Fibroblast of upper back skin (primary cell): ENCODE measurements around the gene ADAMTSL1.

ENCODE experiments used
- DNase-seq: peaks from one replicate; pipeline ENCODE4 v3.0.0-alpha.2; 2013

Gene ADAMTSL1

DNA sequence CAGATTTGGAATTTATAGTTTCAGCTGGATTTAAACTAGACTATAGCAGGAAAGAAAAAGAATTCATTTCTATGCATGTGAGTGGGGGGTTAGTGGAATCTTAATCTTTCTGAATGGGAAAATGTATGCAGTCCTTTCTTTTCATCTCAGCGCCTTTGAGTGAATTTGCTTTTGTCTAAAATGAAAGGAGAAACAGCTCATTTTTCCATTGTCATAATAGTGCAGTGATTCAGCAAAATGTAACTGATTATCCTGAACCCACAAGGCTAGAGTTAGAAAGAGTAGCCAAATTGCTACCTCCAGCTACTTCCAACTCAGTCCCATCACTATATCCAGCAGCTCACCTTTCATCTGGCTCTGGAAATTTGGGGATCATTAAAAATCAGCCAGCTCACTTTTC lies 134.4 kb downstream of the ADAMTSL1 start:
- peak; percentile 28 for DNase-seq

DNA sequence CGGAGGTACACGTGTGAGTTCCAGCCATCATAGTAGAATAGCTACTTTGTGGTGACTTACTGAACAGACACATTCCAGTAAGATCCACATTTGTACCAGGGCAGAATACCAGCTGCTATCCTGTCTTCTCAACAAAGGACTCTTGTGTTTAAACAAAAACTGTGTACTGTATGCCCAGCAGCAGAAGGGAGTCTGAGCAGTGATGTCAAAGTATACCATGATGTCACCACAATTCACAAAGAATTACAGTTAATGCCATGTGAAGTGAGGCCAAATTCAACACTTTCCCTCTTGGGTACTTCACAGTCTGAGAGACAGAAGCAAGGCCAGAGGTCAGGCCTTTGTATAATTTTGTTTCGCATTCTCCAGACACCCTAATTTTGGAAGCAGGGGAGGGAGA lies 137.0 kb downstream of the ADAMTSL1 start:
- DNase-seq = no peak

DNA sequence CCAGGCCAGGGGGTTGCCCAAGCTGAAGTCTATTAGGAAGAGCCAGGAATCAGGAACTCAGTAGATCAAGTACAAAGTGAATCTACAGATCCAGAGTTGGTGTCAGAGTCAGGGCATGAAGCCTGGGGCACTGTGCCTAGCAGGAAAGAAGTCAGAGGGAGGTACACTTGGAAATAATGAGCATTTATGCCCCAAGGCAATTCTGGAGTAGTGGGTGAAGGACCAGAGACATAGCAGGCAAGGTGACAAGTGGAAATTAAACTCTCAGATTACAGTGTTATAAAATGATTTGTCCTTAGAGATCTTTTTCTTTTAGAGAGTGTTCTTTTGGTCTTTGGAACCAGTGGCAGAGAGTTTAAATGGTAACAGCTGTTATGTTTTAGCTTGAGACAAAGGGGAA lies 138.0 kb downstream of the ADAMTSL1 start:
- no peak for DNase-seq

- DNase-seq = no peak
Measured at GRCh38 chr9:18614116-18614515, 140.2 kb downstream of the ADAMTSL1 start.

- no peak for DNase-seq
Measured at GRCh38 chr9:18614651-18615050, 140.7 kb downstream of the ADAMTSL1 start.

DNA sequence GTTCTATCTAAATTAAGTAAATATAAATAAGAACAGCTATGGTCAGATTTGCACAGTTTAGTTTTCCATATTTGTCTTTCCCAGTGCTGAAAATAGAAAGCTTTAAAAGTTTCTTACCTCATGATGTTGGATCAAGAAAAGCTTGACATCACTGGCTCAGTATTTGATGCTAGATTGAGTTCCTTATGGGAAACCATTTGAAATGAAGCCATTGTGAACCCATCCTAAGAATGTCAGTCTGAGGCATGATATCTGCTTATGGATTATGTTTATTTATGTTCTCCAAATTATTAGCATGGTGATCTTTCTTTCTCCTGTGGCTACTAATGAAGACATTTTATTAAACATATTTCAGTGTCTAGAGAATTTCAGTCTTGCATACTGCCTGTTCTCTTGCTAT lies 143.0 kb downstream of the ADAMTSL1 start:
- no peak for DNase-seq

DNA sequence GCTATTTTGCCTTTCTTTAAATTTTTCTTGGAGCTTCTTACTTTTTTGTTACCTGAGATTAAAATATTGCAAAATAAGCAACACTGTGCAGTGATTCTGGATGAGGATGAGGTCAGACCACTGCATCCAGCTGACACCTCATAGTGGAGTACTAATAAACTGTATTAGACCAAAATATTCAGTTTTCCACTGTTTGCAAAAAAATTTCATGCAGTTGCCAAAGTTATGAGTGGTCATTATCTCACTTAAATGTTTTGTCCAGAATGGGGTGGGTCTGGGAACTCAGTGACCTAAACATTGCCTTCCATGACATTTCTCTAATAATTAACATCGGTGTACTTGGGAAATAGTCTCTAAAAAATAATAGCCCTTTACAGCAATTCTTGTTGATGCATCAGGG lies 143.8 kb downstream of the ADAMTSL1 start:
- no peak for DNase-seq

DNA sequence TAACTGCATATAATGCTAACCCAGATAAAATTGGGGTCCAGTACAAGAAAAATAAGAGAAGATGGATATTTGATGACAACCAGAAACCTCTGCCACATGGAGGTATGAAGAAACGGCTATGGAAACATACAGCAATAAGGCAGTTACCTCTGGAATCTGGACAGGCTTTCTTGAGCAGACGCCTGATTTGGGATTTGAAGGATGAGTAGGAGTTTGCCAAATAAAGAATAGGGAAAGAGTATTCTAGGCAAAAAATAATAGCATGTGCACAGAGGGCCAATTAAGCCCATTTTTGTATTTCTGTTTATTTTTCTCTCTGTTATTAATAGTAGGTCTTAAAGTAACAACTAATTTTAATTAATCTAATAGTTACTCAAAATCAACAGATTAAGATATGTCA lies 144.9 kb downstream of the ADAMTSL1 start:
- no peak for DNase-seq

DNA sequence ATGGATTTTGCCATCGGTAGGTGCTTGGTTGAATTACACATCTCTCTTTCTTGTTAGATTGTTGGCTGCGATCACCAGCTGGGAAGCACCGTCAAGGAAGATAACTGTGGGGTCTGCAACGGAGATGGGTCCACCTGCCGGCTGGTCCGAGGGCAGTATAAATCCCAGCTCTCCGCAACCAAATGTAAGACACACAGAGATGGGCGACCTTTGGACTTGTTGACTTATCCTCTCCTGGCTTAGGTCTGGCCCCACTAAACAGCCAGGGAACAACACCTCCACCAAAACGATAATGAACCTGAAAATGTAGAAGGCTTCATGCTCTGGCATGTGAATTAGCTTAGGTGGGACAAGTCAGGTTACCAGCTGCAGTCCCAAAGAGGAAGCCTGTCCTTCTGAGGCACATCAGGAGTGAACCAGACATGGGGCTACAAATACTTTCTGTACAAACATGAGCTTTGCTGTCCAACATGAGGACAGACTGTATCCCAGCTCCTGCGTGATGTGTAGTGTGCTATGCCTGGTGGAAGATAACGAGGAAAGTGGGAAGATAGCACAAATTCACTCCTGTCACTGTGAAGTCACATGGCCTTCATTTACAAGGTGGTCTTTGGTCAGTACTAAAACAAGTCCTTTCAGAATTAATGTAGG lies 148.4 kb downstream of the ADAMTSL1 start:
- no peak for DNase-seq

GRCh38 chr9:18623221-18624079 lies 149.5 kb downstream of the ADAMTSL1 start:
- peak; percentile 50 for DNase-seq

- no peak for DNase-seq
Measured at GRCh38 chr9:18626046-18626698, 152.2 kb downstream of the ADAMTSL1 start.

DNA sequence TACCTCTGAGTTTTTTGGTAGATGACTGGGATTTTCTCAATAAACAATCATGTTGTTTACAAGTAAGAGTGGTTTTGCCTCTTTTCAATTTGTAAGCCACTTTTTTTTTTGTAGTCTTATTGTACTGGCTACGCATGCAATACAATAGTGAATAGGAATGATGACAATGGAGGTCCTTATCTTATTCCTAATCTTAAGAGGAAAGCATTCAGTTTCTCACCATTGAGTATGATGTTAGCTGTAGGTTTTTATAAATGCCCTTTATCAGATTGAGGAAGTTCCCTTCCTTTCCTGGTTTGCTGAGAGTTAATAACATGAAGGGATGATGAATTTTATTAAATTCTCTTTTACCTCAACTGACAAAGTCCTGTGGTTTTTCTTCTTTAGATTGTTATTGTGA lies 155.2 kb downstream of the ADAMTSL1 start:
- no peak for DNase-seq

DNA sequence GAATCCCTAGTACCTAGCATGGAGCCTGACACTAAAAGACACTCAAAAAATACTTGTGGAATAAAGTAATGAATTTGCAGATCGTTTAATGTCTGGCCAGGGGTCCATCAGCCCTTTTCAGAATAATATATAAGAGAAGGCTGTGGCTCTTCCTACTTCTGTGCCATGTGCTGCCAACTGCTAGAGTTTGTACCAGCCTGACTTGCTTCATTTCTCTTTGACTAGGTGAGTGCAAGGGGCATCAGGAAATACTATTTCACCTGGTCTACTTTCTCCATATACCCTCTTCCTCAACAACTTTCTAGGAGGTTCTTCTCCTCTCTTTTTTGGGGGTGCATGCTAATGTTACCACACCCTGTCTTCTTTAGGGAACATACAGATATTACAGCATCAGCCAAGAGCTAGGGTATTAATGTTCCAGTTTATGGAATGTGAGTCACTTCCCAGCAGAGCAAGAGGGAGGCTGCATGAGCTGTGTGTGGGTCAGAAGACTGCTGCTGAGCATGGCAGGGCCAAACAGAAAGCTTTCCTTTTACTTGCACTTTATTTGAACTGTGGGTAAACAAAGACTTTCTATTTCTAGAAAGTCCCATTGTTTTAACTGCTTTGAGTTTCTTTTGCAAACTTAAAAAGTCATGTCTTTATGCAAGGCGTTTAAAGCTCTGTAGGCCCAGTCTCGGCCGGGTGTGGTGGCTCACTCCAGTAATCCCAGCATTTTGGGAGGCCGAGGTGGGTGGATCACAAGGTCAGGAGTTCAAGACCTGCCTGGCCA lies 158.9 kb downstream of the ADAMTSL1 start:
- peak; percentile 81 for DNase-seq

DNA sequence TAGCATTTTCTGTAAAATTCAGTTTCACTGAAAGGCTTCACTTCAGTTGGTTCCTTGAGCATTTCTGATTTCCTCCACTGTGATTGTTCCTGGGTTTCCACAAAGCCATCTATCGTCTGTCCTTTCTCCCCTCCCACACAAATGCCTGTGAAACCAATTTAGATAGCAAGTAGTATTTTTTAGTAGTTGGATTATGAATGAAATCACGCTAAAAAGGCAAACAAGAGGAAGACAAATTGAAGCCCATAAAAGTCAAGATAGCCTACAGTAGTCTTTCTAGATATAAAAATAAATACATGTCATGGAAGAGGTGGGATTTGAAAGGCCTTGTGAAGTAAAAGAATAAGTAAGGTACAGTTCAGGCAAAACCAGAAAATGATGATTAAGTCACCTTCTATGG lies 162.8 kb downstream of the ADAMTSL1 start:
- no peak for DNase-seq

- peak; percentile 74 for DNase-seq
Measured at GRCh38 chr9:18638371-18639249, 164.7 kb downstream of the ADAMTSL1 start.

DNA sequence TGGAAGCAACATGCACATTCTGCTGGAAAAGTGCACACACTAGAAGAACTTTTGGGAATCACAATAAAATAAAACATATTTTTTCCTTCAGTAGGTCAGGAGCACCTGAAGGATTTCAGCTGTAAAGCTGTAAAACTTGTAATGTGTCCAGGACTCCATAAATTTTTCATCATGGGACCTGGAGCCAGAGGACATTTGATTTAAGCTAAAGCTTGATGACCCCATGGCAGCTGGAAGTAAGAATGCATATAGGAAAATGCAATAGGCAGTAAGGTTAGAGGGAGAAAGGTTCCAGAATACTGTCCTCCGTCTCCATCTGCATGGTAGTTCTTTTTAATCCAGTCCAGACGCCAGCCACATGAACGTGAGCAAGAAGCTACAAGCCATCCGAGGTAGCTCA lies 166.0 kb downstream of the ADAMTSL1 start:
- no peak for DNase-seq

DNA sequence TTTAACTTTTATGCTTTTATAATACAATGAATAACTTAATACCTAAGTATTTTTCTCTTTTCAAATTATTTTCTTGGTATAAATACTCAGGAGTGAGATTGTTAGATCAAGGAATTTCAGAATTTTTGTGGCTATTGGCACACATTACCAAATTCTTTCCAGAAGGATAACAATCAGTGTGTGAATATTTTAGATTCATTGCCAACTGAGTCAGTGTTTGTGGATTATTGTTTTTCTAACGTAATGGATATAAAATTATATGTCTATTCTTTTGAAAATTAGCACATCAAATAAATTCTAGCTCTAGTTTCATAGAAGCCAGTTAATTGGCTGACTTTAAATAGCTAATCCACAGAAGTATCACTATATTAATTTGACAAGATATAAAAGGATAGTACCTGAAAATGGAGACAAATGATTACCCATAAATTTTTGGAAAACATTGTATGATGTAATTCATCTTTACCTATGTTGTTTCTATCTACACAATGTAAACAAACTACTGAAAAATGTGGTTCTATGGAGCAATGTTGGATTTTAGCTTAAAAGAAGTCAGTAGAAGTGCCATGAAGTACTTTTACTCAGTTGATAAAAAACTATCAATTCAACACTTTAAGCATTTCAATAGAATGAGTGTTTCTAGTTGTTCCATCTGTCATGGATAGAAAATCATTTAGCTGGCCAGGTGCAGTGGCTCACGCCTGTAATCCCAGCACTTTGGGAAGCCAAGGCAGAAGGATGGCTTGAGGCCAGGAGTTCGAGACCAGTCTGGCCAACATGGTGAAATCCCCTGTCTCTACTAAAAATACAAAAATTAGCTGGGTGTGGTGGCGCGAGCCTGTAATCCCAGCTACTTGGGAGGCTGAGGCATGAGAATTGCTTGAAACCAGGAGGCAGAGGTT lies 185.1 kb downstream of the ADAMTSL1 start:
- peak; percentile 89 for DNase-seq

- DNase-seq = no peak
Measured at GRCh38 chr9:18660001-18660400, 186.0 kb downstream of the ADAMTSL1 start.

DNA sequence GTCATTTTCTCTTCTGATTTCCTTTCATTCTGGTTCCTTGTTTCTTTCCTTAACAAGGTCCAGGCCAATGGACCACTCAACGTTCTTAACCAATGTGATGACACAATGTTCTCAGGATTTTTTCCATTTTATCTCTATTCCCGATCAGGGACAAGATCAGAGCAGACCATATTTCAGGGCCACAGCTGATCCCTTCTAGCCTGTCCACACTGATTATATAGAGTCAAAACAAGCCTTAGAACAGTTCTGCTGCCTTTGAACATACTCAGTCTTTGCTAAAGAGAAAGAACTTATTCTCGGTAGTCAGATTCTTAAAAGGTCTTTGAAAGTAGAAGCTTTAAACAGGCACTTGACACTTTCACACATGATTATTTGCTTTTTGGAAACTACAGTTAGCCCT lies 188.4 kb downstream of the ADAMTSL1 start:
- no peak for DNase-seq

- peak; percentile 15 for DNase-seq
Measured at GRCh38 chr9:18665947-18666346, 192.0 kb downstream of the ADAMTSL1 start.

GRCh38 chr9:18666348-18666747 lies 192.4 kb downstream of the ADAMTSL1 start:
- DNase-seq = peak; percentile 26
